K562 (cell line): ENCODE data around the gene FAM222A.

ENCODE experiments used
- CTCF ChIP-seq, 3 experiments: IDR thresholded peaks in 2 of 3; conservative IDR thresholded peaks in 1 of 3; 2 replicates each; pipeline ENCODE4 v1.5.1; 2011 to 2012; ENCODE audit warnings: low read length in 3 of 3, mild to moderate bottlenecking in 3 of 3, control low read depth in 2 of 3, improper control_type of control experiment in 1 of 3, inconsistent platforms in 1 of 3, low read depth in 1 of 3, mixed read lengths in 1 of 3, moderate library complexity in 1 of 3; ENCODE audit not compliant: insufficient read depth in 2 of 3
- HOMEZ ChIP-seq: fragments of 250-450 bp; sonication (Bioruptor Pico); IDR thresholded peaks from 2 replicates; pipeline ENCODE4 v1.4.0; 2020; ENCODE audit warnings: mild to moderate bottlenecking, moderate library complexity
- MEIS2 ChIP-seq: fragments of 450-650 bp; IDR thresholded peaks from 2 replicates; pipeline ENCODE4 v1.6.1; 2014; ENCODE audit warnings: mild to moderate bottlenecking; ENCODE audit not compliant: partially characterized antibody
- POLR2AphosphoS5 ChIP-seq: IDR thresholded peaks from 2 replicates; pipeline ENCODE4 v1.6.1; 2011; ENCODE audit warnings: mild to moderate bottlenecking, low read depth, low read length, moderate library complexity; ENCODE audit not compliant: control insufficient read depth, insufficient read depth
- SRSF3 ChIP-seq: fragments of 200-400 bp; formaldehyde crosslinking; IDR thresholded peaks from 2 replicates; pipeline ENCODE4 v1.6.1; 2016; ENCODE audit warnings: mild to moderate bottlenecking, low read length, moderate library complexity; ENCODE audit not compliant: insufficient read depth
- TEAD1 ChIP-seq, 2 experiments: fragments of 450-650 bp in 1 of 2; sonication (generic) in 1 of 2; formaldehyde crosslinking; IDR thresholded peaks; 2 replicates each; pipeline versions ENCODE4 v1.4.0 to v1.8.0; 2020 to 2022; ENCODE audit warnings: mild to moderate bottlenecking in 2 of 2, missing genetic modification reagents in 1 of 2

- TF ChIP-seq HOMEZ (CRISPR knock-in tag) = no peak
- TF ChIP-seq TEAD1 (CRISPR knock-in tag; IDR thresholded peaks at IDR 0.05) = no peak
- no peak for TF ChIP-seq MEIS2
- TF ChIP-seq SRSF3 = no peak
- no peak for TF ChIP-seq CTCF (IDR thresholded peaks at IDR 0.05 in 2 of 3, conservative IDR thresholded peaks at IDR 0.05 in 1 of 3; ENCODE audit: insufficient read depth in 2 of 3, low read depth in 1 of 3, low read length in 3 of 3)
- TF ChIP-seq POLR2AphosphoS5 = no peak
These were observed 40.3 kb downstream of the FAM222A start for GRCh38 chr12:109753959-109754358.
